Endothelial cell of umbilical vein (primary cell): ENCODE results near the gene GRID1.

ENCODE experiments used
- CTCF ChIP-seq, 2 donors: IDR thresholded peaks; 1 replicate in 1 of 2; 2 replicates in 1 of 2; pipeline ENCODE4 v1.5.1; 2011; ENCODE audit warnings: low read length in 2 of 2, mild to moderate bottlenecking in 2 of 2, moderate library complexity in 2 of 2, control low read depth in 1 of 2, inconsistent platforms in 1 of 2, low read depth in 1 of 2; ENCODE audit not compliant: insufficient read depth in 1 of 2; ENCODE audit errors: extremely low read depth in 1 of 2
- EZH2 ChIP-seq: IDR thresholded peaks from 2 replicates; pipeline ENCODE4 v1.6.1; 2012; ENCODE audit warnings: borderline replicate concordance, low read depth, mild to moderate bottlenecking, moderate library complexity, low read length, inconsistent platforms; ENCODE audit not compliant: severe bottlenecking
- GATA2 ChIP-seq: IDR thresholded peaks from 2 replicates; pipeline ENCODE4 v1.7.0; 2011; ENCODE audit warnings: low read depth, mild to moderate bottlenecking, moderate library complexity, mixed read lengths, low read length; ENCODE audit not compliant: insufficient read length, insufficient read depth
- MYC ChIP-seq: IDR thresholded peaks from one replicate; pipeline ENCODE4 v1.6.1; 2011; ENCODE audit warnings: mild to moderate bottlenecking, low read depth, low read length
- POLR2A ChIP-seq: IDR thresholded peaks from 2 replicates; pipeline ENCODE4 v1.6.1; 2012; ENCODE audit warnings: low read depth, mild to moderate bottlenecking, control low read depth, low read length
- POLR2AphosphoS5 ChIP-seq: IDR thresholded peaks from 2 replicates; pipeline ENCODE4 v1.6.1; 2012; ENCODE audit warnings: low read depth, mild to moderate bottlenecking, control low read depth, low read length, moderate library complexity; ENCODE audit not compliant: insufficient read depth

DNA sequence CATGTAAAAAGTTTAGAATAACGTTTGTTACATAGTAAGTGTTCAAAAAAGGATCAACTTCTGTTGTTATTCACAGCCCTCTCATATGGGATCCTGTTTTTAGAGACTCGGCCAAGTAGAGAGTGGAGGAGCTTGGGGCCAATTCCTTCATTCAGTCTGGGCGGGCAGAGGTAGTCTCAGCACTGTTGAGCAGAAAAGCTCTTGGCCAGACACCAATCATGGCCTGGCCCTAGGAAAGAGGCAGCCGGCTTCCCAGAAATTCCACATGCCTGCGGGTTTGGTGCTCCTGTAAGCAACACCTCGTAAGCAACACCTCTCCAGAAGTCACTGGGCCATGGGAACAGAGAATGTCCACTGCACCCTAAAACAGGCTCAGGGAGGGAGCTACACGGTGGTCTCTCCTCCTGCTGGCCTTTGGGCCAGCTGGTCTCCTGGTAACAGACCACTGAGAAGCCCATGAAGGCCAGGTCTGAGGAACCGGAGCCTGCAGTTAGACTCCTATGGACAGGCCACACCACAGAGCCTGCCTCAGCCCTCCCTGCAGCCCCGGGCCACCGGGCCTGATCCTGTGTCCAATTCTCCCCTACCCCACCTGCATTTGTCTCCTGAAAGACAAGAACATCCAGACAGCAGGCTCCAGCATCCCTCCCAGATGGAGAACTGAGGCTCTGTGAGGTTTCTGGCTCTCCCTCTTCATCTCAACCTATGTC, 149.1 kb downstream of the GRID1 start:
- TF ChIP-seq CTCF (IDR thresholded peaks at IDR 0.05; ENCODE audit: extremely low read depth in 1 of 2, insufficient read depth in 1 of 2, low read depth in 1 of 2, low read length in 2 of 2) (no peak), EZH2 (no peak), POLR2A (no peak), POLR2AphosphoS5 (no peak), GATA2 (no peak), MYC (no peak)
